Cardiac muscle cell (in vitro differentiated cells and primary cell): ENCODE results near the gene PLCL1. TPM values are rescaled to one million over a fixed set of nuclear protein-coding genes. Genes with fewer than 3 reads are reported as not detected.

Experiments
- DNase-seq, 2 donors: peaks; one replicate each; pipeline versions ENCODE4 v3.0.0 to v3.0.0-alpha.2; 2010 to 2017; ENCODE audit warnings: low read depth in 1 of 2, low spot score in 1 of 2
- H3K27ac ChIP-seq: fragments of 200-600 bp; sonication (generic); 2 replicates; pipeline ENCODE4 v1.5.1; 2016
- H3K27me3 ChIP-seq: fragments of 200-600 bp; sonication (generic); 2 replicates; pipeline ENCODE4 v1.6.0; 2016; ENCODE audit warnings: control low read depth
- H3K36me3 ChIP-seq: fragments of 200-600 bp; sonication (generic); 2 replicates; pipeline ENCODE4 v1.5.1; 2016; ENCODE audit warnings: control low read depth
- H3K4me1 ChIP-seq: fragments of 200-600 bp; sonication (generic); 2 replicates; pipeline ENCODE4 v1.8.1; 2017; ENCODE audit warnings: low read depth, mild to moderate bottlenecking, mixed run types
- H3K4me3 ChIP-seq: fragments of 200-600 bp; sonication (generic); 2 replicates; pipeline ENCODE4 v1.5.1; 2016; ENCODE audit warnings: mild to moderate bottlenecking
- H3K9me3 ChIP-seq: fragments of 200-600 bp; sonication (generic); 2 replicates; pipeline ENCODE4 v1.5.1; 2017; ENCODE audit warnings: low read depth, mild to moderate bottlenecking, control low read depth
- polyA plus RNA-seq: library from polyadenylated mRNA; unstranded; fragments of >200 nt; fragmentation: Nextera tagmentation; extraction: Ambion mirVana; gene quantifications from 2 replicates; pipeline ENCODE4 v1.2.1, GENCODE V29; 2016
- total RNA-seq: library from RNA; depleted of rRNA; stranded (reverse); fragments of >200 nt; gene quantifications from 2 replicates; pipeline ENCODE4 v1.2.3, GENCODE V29; 2016
- TF ChIP-seq, protein P1 (sequence below): IDR thresholded peaks from 2 replicates; pipeline ENCODE4 v1.5.1; 2012; ENCODE audit warnings: low read depth, mild to moderate bottlenecking, low read length

The PLCL1 gene
- total and polyA plus RNA-seq, 2 experiments from 2014 or later = 4.9 to 7.8 TPM

DNA sequence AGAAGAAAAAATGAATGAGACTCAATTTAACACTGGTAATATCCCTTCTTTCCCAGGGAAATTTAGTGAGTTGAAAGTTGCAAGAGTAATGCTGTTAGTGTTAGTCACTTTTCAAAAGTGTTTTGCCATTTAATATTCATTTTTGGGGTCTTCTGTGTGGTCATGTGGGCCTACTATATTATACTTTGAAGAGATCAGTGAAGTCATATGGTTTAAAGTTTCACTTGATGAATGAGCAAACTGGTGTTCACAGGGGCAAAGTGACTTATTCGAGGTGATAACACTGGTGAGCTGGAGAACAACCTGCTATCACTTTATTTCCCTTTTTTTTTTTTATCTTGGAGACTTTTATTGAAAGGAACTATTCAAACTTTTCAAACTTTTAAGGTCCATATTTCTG, 196.0 kb downstream of the PLCL1 start:
- Histone ChIP-seq H3K36me3 (no peaks in the 10 kb centered on the region), H3K9me3 (no peaks in the 10 kb centered on the region), H3K4me1 (peaks cover 22% of the 10 kb centered on the region), H3K27me3 (peaks cover 38% of the 10 kb centered on the region), H3K27ac (no peak overlapping the region), H3K4me3 (no peak overlapping the region)
- TF ChIP-seq, protein P1, sequence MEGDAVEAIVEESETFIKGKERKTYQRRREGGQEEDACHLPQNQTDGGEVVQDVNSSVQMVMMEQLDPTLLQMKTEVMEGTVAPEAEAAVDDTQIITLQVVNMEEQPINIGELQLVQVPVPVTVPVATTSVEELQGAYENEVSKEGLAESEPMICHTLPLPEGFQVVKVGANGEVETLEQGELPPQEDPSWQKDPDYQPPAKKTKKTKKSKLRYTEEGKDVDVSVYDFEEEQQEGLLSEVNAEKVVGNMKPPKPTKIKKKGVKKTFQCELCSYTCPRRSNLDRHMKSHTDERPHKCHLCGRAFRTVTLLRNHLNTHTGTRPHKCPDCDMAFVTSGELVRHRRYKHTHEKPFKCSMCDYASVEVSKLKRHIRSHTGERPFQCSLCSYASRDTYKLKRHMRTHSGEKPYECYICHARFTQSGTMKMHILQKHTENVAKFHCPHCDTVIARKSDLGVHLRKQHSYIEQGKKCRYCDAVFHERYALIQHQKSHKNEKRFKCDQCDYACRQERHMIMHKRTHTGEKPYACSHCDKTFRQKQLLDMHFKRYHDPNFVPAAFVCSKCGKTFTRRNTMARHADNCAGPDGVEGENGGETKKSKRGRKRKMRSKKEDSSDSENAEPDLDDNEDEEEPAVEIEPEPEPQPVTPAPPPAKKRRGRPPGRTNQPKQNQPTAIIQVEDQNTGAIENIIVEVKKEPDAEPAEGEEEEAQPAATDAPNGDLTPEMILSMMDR = no peak
- no peak for DNase-seq

DNA sequence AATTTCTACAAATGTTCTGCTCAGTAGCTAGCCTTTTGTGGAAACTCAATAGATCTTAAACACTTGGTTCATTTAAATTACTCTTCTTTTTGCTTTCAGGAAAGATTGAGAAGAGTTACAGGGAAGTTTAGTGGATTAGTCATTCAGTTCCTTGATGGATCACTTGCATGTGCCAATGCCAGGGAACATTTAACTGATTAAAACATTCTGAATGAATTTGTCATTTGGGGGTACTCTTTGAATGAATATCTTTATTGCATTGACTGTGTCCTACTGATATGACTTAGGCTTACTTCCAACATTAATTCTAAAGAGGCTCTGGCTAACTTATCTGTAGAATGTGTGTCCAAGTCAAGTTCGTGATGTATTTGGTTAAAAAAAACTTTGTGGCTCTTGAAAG, 199.8 kb downstream of the PLCL1 start:
- no peak overlapping the region for H3K27ac ChIP-seq
- TF ChIP-seq, protein P1 = no peak
- no peak overlapping the region for H3K4me3 ChIP-seq
- H3K27me3 ChIP-seq = peaks cover 45% of the 10 kb centered on the region
- H3K4me1 ChIP-seq = peaks cover 8% of the 10 kb centered on the region
- no peaks in the 10 kb centered on the region for H3K9me3 ChIP-seq
- no peaks in the 10 kb centered on the region for H3K36me3 ChIP-seq
- DNase-seq = peak in 1 of 2 donors; percentile 20

DNA sequence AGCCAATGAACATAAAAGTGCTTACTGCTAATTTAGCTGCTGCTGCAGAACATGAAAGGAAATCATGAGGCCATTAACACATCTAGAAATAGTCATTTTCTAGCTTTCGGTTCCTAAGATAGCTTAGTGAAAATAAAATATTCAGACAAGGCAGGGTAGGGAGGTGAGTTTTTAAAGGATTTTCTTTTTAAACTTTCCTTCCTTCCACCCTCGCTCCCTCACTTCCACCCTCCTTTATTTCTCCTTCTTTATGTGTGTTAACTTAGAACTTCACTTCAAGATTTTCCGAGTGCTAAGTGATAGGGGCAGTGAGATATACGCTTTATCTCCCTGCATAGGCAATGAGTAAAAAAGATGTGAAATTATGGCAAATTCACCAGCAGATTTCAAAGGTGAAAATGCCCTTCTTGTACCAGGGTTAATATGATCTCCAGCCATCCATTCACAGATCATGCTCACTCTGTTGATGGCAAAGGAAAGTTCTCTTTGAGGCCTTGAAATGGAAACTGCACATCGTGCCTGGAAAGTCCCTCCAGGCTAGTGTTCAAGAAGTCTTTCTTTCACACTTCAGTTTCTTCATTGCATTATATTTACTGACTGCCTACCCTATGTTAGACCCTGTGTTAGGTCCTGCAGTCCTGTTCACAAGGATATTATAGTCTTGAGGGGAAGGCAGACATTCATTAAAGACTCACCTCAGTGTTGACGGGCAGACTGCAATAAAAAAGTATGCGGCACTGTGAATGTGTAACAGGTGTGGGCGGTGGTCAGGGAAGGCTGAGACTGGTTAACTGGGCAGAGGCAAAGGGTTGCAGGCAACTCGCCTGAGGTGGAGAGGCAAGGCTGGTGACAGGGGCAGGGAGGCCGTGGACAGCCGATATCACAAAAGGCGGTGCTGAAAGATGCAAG, 200.8 kb downstream of the PLCL1 start:
- Histone ChIP-seq H3K4me3 (no peak overlapping the region), H3K27ac (no peak overlapping the region), H3K27me3 (peaks cover 36% of the 10 kb centered on the region), H3K9me3 (no peaks in the 10 kb centered on the region), H3K36me3 (no peaks in the 10 kb centered on the region), H3K4me1 (peaks cover 8% of the 10 kb centered on the region)
- DNase-seq = peak in 1 of 2 donors; percentile 38
- TF ChIP-seq, protein P1 = no peak

DNA sequence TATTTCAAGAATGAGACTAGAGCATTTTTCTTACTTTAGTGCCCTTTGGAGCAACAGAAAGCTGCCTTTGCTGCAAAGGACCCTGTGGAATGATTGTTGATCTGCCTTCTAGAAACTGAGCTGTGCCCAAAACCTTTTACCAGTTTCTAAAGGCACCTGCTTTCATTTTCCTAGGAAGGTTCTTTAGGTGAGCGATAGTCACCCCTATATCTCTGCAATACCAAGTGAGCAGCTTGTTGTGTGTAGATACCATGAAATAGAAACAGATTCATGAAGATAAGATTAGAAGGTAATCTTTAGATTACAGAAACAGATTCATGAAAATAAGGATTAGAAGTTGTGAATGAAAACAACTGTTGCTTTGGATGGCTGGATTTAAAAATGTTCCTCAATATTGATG, 202.3 kb downstream of the PLCL1 start:
- Histone ChIP-seq H3K4me3 (no peak overlapping the region), H3K27ac (no peak overlapping the region), H3K4me1 (peaks cover 8% of the 10 kb centered on the region), H3K27me3 (peaks cover 25% of the 10 kb centered on the region), H3K9me3 (no peaks in the 10 kb centered on the region), H3K36me3 (no peaks in the 10 kb centered on the region)
- DNase-seq = no peak
- TF ChIP-seq, protein P1 = no peak

DNA sequence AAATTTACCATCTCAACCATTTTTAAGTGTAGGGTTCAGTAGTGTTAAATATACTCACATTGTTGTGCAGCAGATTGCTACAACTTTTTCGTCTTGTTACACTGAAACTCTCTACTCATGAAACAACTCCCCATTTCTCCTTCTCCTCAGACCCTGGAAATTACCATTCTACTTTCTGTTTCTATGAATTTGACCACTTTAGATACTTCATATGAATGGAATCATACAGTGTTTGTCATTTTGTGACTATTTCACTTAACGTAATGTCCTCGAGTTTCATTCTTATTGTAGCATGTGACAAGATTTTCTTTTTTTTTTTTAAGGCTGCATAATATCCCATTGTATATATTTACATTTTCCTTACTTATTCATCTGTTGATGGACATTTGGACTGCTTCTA, 203.8 kb downstream of the PLCL1 start:
- H3K27ac ChIP-seq = no peak overlapping the region

More for the DNA sequence above, 203.8 kb downstream of the PLCL1 start:
- DNase-seq = no peak
- TF ChIP-seq, protein P1 = no peak
- no peaks in the 10 kb centered on the region for H3K9me3 ChIP-seq
- no peaks in the 10 kb centered on the region for H3K36me3 ChIP-seq
- peaks cover 8% of the 10 kb centered on the region for H3K4me1 ChIP-seq
- no peak overlapping the region for H3K4me3 ChIP-seq
- H3K27me3 ChIP-seq = peaks cover 17% of the 10 kb centered on the region
